ENCODE measurements around the gene HSPB7. TPM values are rescaled to one million over a fixed set of nuclear protein-coding genes. Genes with fewer than 3 reads are reported as not detected.
"Not testable (repeated sequence)": the region's sequence is repeated elsewhere in the genome, so short reads cannot be mapped to it uniquely, and the experiment has no call there.

HSPB7 gene
- polyA plus RNA-seq, 3 donors, result not detected

DNA sequence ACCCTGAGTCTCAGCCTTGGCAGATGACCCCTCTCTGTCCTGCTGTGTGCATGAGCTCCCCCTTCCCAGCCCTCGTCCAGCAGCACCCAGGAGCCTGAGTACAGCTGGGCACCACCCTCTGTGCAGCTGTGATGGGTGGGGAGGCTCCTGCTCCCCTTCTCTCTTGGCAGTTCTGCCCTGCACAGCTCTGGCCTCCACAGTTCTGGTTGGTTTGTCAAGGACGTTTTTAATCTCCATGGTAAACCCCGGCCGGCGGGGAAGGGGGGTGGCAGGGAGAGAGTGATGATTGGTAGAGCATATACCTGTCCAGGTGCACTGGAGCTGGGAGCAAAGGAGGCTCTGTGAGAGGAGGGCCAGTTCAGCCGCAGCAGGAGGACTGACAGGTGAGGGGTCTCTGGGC lies 3.8 kb upstream of the HSPB7 start, which contains the start of gene CLCNKA:
Gene CLCNKA, plus strand, starts transcription at position 356 of the 400 bp plus-strand sequence. CDS start 584 bp downstream, outside the sequence.
- no peaks in the 10 kb centered on the region for H3K79me2 ChIP-seq (ENCODE audit: insufficient read depth, low read length)
- no peaks in the 10 kb centered on the region for H4K20me1 ChIP-seq (ENCODE audit: insufficient read depth, low read length)
- Mint-ChIP-seq H3K27ac (peak within 1 kb of the TSS in 3 of 7 donors; percentile 11 to 66 (median 62)), H3K4me1 (peaks cover 6% of the 10 kb centered on the region), H3K9me3 (no peaks in the 10 kb centered on the region), H3K36me3 (no peaks in the 10 kb centered on the region), H3K4me3 (peak within 1 kb of the TSS in 1 of 2 donors; percentile 33), H3K27me3 (ENCODE audit: low read depth in 3 of 3) (peaks cover 8 to 26% (median 21%) of the 10 kb centered on the region in 3 donors)
- no peak within 1 kb of the TSS for H3K4me3 ChIP-seq (replicated peaks in 1 of 3; ENCODE audit: low read depth in 2 of 3, low read length in 3 of 3)
- TF ChIP-seq, protein P1, sequence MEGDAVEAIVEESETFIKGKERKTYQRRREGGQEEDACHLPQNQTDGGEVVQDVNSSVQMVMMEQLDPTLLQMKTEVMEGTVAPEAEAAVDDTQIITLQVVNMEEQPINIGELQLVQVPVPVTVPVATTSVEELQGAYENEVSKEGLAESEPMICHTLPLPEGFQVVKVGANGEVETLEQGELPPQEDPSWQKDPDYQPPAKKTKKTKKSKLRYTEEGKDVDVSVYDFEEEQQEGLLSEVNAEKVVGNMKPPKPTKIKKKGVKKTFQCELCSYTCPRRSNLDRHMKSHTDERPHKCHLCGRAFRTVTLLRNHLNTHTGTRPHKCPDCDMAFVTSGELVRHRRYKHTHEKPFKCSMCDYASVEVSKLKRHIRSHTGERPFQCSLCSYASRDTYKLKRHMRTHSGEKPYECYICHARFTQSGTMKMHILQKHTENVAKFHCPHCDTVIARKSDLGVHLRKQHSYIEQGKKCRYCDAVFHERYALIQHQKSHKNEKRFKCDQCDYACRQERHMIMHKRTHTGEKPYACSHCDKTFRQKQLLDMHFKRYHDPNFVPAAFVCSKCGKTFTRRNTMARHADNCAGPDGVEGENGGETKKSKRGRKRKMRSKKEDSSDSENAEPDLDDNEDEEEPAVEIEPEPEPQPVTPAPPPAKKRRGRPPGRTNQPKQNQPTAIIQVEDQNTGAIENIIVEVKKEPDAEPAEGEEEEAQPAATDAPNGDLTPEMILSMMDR (IDR thresholded peaks at IDR 0.05), result no peak
- H3K27me3 ChIP-seq (ENCODE audit: control insufficient read depth in 2 of 2, insufficient read depth in 2 of 2, low read length in 2 of 2), result no peaks in the 10 kb centered on the region
- no peak within 1 kb of the TSS for H3K27ac ChIP-seq (ENCODE audit: low read depth in 1 of 2, low read length in 2 of 2)
- H3K4me1 ChIP-seq (ENCODE audit: control insufficient read depth in 1 of 2, insufficient read depth in 2 of 2, low read length in 2 of 2), result peaks cover 0 to 9% of the 10 kb centered on the region in 2 donors
- intact Hi-C loops (cut with micrococcal nuclease), result no loop called here
- H3K9ac ChIP-seq (ENCODE audit: insufficient read depth, low read length, poor library complexity, severe bottlenecking), result no peak within 1 kb of the TSS
- H2AFZ ChIP-seq (ENCODE audit: insufficient read depth, low read depth, low read length, poor library complexity, severe bottlenecking), result no peak within 1 kb of the TSS
- 78% methylated on average over 5 of the region's 6 CpGs for WGBS (ENCODE audit: insufficient coverage)
- no peaks in the 10 kb centered on the region for H3K9me3 ChIP-seq (replicated peaks in 1 of 2; ENCODE audit: control insufficient read depth in 1 of 2, insufficient read depth in 1 of 2, low read length in 2 of 2)
- H3K4me2 ChIP-seq (replicated peaks; ENCODE audit: extremely low read depth, low read length, poor library complexity, severe bottlenecking), result no peak within 1 kb of the TSS
- no peak for DNase-seq
- H3K36me3 ChIP-seq (replicated peaks in 1 of 2; ENCODE audit: control insufficient read depth in 1 of 2, insufficient read depth in 2 of 2, low read length in 2 of 2), result no peaks in the 10 kb centered on the region

DNA sequence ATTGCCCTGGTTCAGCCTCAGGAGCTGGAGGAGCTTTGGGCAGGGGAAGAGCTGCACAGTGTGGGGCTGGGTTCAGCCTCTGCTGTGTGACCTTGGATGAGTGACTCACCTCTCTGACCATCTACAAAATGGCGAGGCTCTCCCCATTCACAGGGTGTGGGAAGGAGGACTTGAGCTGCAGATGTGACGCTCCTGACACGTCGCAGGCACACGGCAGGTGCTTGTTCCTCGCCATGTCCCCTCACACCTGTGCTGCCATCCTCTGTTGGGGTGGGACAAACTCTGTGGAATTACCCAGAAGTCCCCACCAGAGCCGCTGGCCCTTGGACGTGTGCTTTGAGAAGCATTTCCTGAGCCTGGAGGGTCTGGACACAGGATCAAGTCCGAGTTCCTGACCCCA lies 3.0 kb upstream of the HSPB7 start:
- H3K9ac ChIP-seq (ENCODE audit: insufficient read depth, low read length, poor library complexity, severe bottlenecking); H3K36me3 ChIP-seq (replicated peaks in 1 of 2; ENCODE audit: control insufficient read depth in 1 of 2, insufficient read depth in 2 of 2, low read length in 2 of 2); H3K27me3 ChIP-seq (ENCODE audit: control insufficient read depth in 2 of 2, insufficient read depth in 2 of 2, low read length in 2 of 2); H2AFZ ChIP-seq (ENCODE audit: insufficient read depth, low read depth, low read length, poor library complexity, severe bottlenecking); H3K4me3 Mint-ChIP-seq; H3K4me1 Mint-ChIP-seq; H4K20me1 ChIP-seq (ENCODE audit: insufficient read depth, low read length); H3K9me3 ChIP-seq (replicated peaks in 1 of 2; ENCODE audit: control insufficient read depth in 1 of 2, insufficient read depth in 1 of 2, low read length in 2 of 2); intact Hi-C loops (cut with micrococcal nuclease); H3K4me1 ChIP-seq (ENCODE audit: control insufficient read depth in 1 of 2, insufficient read depth in 2 of 2, low read length in 2 of 2); H3K36me3 Mint-ChIP-seq; H3K79me2 ChIP-seq (ENCODE audit: insufficient read depth, low read length); H3K4me3 ChIP-seq (replicated peaks in 1 of 3; ENCODE audit: low read depth in 2 of 3, low read length in 3 of 3); H3K27ac ChIP-seq (ENCODE audit: low read depth in 1 of 2, low read length in 2 of 2); H3K9me3 Mint-ChIP-seq; DNase-seq; H3K4me2 ChIP-seq (replicated peaks; ENCODE audit: extremely low read depth, low read length, poor library complexity, severe bottlenecking); H3K27ac Mint-ChIP-seq: not testable (repeated sequence)
- H3K27me3 Mint-ChIP-seq (ENCODE audit: low read depth in 3 of 3), result peaks cover 6 to 25% (median 22%) of the 10 kb centered on the region in 3 donors
- 100% methylated on average over 1 of the region's 9 CpGs for WGBS (ENCODE audit: insufficient coverage)
